CD4-positive, alpha-beta T cell treated with Interleukin-4 for 1 hour (primary cell): ENCODE measurements around the gene CERS6.
A peak's percentile ranks its signal among the peaks of the same experiment; 100 is the strongest.

Source experiments
- DNase-seq, 2 donors: peaks; one replicate each; pipeline ENCODE4 v3.0.0-alpha.2; 2020 to 2022

Gene CERS6

GRCh38 chr2:168445960-168446359 is 10.1 kb upstream of the CERS6 start:
- DNase-seq = no peak

GRCh38 chr2:168448980-168449379 is 7.1 kb upstream of the CERS6 start:
- DNase-seq = no peak

- DNase-seq = no peak
These were observed 6.7 kb upstream of the CERS6 start for GRCh38 chr2:168449419-168449818.

- DNase-seq = peak in 1 of 2 donors; percentile 17
These were observed 5.9 kb upstream of the CERS6 start for GRCh38 chr2:168450171-168450570.

- DNase-seq = no peak
These were observed 5.3 kb upstream of the CERS6 start for GRCh38 chr2:168450732-168451131.

- DNase-seq = no peak
These were observed 3.3 kb upstream of the CERS6 start for GRCh38 chr2:168452781-168453180.

- DNase-seq = no peak
These were observed 2.7 kb upstream of the CERS6 start for GRCh38 chr2:168453404-168453803.

- no peak for DNase-seq
These were observed 1.1 kb upstream of the CERS6 start for GRCh38 chr2:168454737-168455644.

- peak; percentile 24 to 26 for DNase-seq
These were observed 583 bp downstream of the CERS6 start for GRCh38 chr2:168456521-168457189.

- no peak for DNase-seq
These were observed 1.3 kb downstream of the CERS6 start for GRCh38 chr2:168457190-168457895.

GRCh38 chr2:168458139-168458538 is 2.1 kb downstream of the CERS6 start:
- no peak for DNase-seq

- no peak for DNase-seq
These were observed 3.2 kb downstream of the CERS6 start for GRCh38 chr2:168459256-168459655.

- DNase-seq = no peak
These were observed 4.5 kb downstream of the CERS6 start for GRCh38 chr2:168460571-168460970.

- DNase-seq = no peak
These were observed 5.3 kb downstream of the CERS6 start for GRCh38 chr2:168461178-168461941.

GRCh38 chr2:168461942-168462331 is 5.9 kb downstream of the CERS6 start:
- no peak for DNase-seq

- no peak for DNase-seq
These were observed 6.5 kb downstream of the CERS6 start for GRCh38 chr2:168462543-168463045.

- DNase-seq = no peak
These were observed 9.5 kb downstream of the CERS6 start for GRCh38 chr2:168465594-168465993.

- DNase-seq = no peak
These were observed 10.2 kb downstream of the CERS6 start for GRCh38 chr2:168466190-168466737.

- DNase-seq = no peak
These were observed 10.9 kb downstream of the CERS6 start for GRCh38 chr2:168466834-168467565.

- no peak for DNase-seq
These were observed 11.7 kb downstream of the CERS6 start for GRCh38 chr2:168467729-168468128.

GRCh38 chr2:168468354-168468753 is 12.3 kb downstream of the CERS6 start:
- no peak for DNase-seq
